PC-3 (cell line): ENCODE data around the gene CACNA1C. TPM values are rescaled to one million over a fixed set of nuclear protein-coding genes. Genes with fewer than 3 reads are reported as not detected.

ENCODE experiments used
- ATAC-seq: fragments of 200-7000 bp; cut with Tn5 transposase; 2 replicates; pipeline ENCODE4 v1.9.1; 2020; ENCODE audit warnings: mild to moderate bottlenecking, moderate library complexity
- BruUV-seq: library from RNA; stranded (reverse); fragments of 400-500 nt; replicated peaks from 2 replicates; lab custom pipeline; 2021; lab: Mats Ljungman, UMichigan
- CTCF ChIA-PET: fragments of 300-600 bp; sonication (Branson Sonifier 250); formaldehyde crosslinking; loops from one replicate; lab custom pipeline; 2022; ENCODE audit warnings: antibody characterized with exemption; lab: Charles Lee
- POLR2A ChIA-PET: fragments of 300-600 bp; sonication (Branson Sonifier 250); formaldehyde crosslinking; loops from one replicate; lab custom pipeline; 2022; ENCODE audit warnings: antibody characterized with exemption; ENCODE audit not compliant: unreplicated experiment; lab: Charles Lee
- DNase-seq: peaks from one replicate; pipeline ENCODE4 v3.0.0-alpha.2; 2015
- H2AFZ ChIP-seq: fragments of 300-600 bp; sonication (generic); 2 replicates; pipeline ENCODE4 v1.6.0; 2016; ENCODE audit warnings: antibody characterized with exemption, low read length
- H3F3A ChIP-seq: fragments of 300-600 bp; sonication (generic); one replicate; pipeline ENCODE4 v1.6.0; 2017; ENCODE audit warnings: antibody characterized with exemption, low read length, control low read depth, mild to moderate bottlenecking; ENCODE audit not compliant: unreplicated experiment
- H3K27ac ChIP-seq: fragments of 300-600 bp; sonication (generic); 2 replicates; pipeline ENCODE4 v1.5.1; 2016; ENCODE audit warnings: mild to moderate bottlenecking, low read length
- H3K27me3 ChIP-seq: fragments of 300-600 bp; sonication (generic); 2 replicates; pipeline ENCODE4 v1.6.1; 2016; ENCODE audit warnings: low read length, mixed read lengths
- H3K36me3 ChIP-seq: fragments of 300-600 bp; sonication (generic); 2 replicates; pipeline ENCODE4 v1.6.1; 2016; ENCODE audit warnings: low read depth, mixed run types, low read length, mixed read lengths
- H3K4me1 ChIP-seq: fragments of 300-600 bp; sonication (generic); 2 replicates; pipeline ENCODE4 v1.5.1; 2016; ENCODE audit warnings: low read length; ENCODE audit not compliant: insufficient read depth
- H3K4me2 ChIP-seq: fragments of 300-600 bp; sonication (generic); 2 replicates; pipeline ENCODE4 v1.6.0; 2016; ENCODE audit warnings: low read length
- H3K4me3 ChIP-seq: fragments of 300-600 bp; sonication (generic); 2 replicates; pipeline ENCODE4 v1.5.1; 2016; ENCODE audit warnings: mild to moderate bottlenecking, low read length, mixed read lengths
- H3K79me2 ChIP-seq: fragments of 300-600 bp; sonication (generic); 2 replicates; pipeline ENCODE4 v1.6.1; 2017; ENCODE audit warnings: low read length, mixed read lengths
- H3K9ac ChIP-seq: fragments of 300-600 bp; sonication (generic); 2 replicates; pipeline ENCODE4 v1.6.0; 2016; ENCODE audit warnings: mild to moderate bottlenecking, low read length
- H3K9me2 ChIP-seq: fragments of 300-600 bp; sonication (generic); replicated peaks from 2 replicates; pipeline ENCODE4 v1.6.1; 2016; ENCODE audit warnings: mixed run types, low read length, mixed read lengths
- H3K9me3 ChIP-seq: fragments of 300-600 bp; sonication (generic); 2 replicates; pipeline ENCODE4 v1.6.1; 2016; ENCODE audit warnings: low read length, mixed read lengths
- H4K20me1 ChIP-seq: fragments of 300-600 bp; sonication (generic); 2 replicates; pipeline ENCODE4 v1.6.1; 2016; ENCODE audit warnings: low read length, mixed read lengths
- EZH2 ChIP-seq: fragments of 300-600 bp; sonication (generic); IDR thresholded peaks from one replicate; pipeline ENCODE4 v1.6.1; 2017; ENCODE audit warnings: antibody characterized with exemption, mild to moderate bottlenecking, low read length; ENCODE audit not compliant: unreplicated experiment
- EZH2phosphoT487 ChIP-seq: fragments of 300-600 bp; sonication (generic); IDR thresholded peaks from 2 replicates; pipeline ENCODE4 v1.6.1; 2018; ENCODE audit warnings: mild to moderate bottlenecking, antibody characterized with exemption, low read length, borderline replicate concordance
- intact Hi-C: fragments of 100-400 bp; cut with micrococcal nuclease; formaldehyde crosslinking; loops from 2 replicates; pipeline ENCODE4 v1.9.0; 2023
- total RNA-seq: library from RNA; depleted of rRNA; stranded (reverse); fragments of >200 nt; gene quantifications from 2 replicates; pipeline ENCODE4 v1.2.3, GENCODE V29; 2014
- TF ChIP-seq, protein P1 (sequence below): fragments of 300-600 bp; sonication (generic); conservative IDR thresholded peaks from 2 replicates; pipeline ENCODE4 v1.5.1; 2017; ENCODE audit warnings: antibody characterized with exemption, low read depth, mild to moderate bottlenecking, low read length

CACNA1C gene
- total RNA-seq, 1 experiment from 2014 or later, result not detected

GRCh38 chr12:2415568-2415944 is 362.8 kb downstream of the CACNA1C start:
- Histone ChIP-seq H3K79me2 (no peaks in the 10 kb centered on the region), H3K27me3 (peaks cover 52% of the 10 kb centered on the region), H3K27ac (no peak overlapping the region), H3K4me2 (no peak overlapping the region), H3K9me2 (no peaks in the 10 kb centered on the region), H3K4me1 (no peaks in the 10 kb centered on the region), H3F3A (no peaks in the 10 kb centered on the region), H4K20me1 (no peaks in the 10 kb centered on the region), H3K4me3 (no peak overlapping the region), H2AFZ (no peak overlapping the region), H3K36me3 (no peaks in the 10 kb centered on the region), H3K9me3 (no peaks in the 10 kb centered on the region), H3K9ac (no peak overlapping the region)
- intact Hi-C loops, result no loop called here
- ChIA-PET CTCF (no interaction called here), POLR2A (no interaction called here)
- TF ChIP-seq EZH2phosphoT487 (no peak), EZH2 (no peak)
- TF ChIP-seq, protein P1, sequence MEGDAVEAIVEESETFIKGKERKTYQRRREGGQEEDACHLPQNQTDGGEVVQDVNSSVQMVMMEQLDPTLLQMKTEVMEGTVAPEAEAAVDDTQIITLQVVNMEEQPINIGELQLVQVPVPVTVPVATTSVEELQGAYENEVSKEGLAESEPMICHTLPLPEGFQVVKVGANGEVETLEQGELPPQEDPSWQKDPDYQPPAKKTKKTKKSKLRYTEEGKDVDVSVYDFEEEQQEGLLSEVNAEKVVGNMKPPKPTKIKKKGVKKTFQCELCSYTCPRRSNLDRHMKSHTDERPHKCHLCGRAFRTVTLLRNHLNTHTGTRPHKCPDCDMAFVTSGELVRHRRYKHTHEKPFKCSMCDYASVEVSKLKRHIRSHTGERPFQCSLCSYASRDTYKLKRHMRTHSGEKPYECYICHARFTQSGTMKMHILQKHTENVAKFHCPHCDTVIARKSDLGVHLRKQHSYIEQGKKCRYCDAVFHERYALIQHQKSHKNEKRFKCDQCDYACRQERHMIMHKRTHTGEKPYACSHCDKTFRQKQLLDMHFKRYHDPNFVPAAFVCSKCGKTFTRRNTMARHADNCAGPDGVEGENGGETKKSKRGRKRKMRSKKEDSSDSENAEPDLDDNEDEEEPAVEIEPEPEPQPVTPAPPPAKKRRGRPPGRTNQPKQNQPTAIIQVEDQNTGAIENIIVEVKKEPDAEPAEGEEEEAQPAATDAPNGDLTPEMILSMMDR, result no peak
- BruUV-seq, result no TSS peak
- ATAC-seq (no peak), DNase-seq (no peak)

DNA sequence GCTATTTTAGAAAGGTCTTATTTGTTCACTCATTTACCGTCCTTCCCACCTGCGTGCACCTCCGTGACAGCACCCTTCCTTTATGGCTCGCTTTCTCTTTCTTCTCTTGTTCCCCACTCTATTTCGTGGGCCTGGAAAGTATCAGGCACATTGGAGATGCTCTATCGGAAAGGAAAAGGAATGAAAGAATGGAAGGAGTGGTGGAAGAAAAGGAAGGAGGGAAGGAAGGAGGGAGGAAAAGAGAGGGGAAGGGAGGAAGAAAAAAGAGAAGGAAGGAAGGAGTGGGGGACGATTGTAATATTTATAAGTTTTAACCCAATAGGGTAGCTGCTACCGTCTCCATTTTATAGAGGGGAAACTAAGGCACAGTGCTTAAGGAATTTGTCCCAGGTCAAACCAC is 363.4 kb downstream of the CACNA1C start:
- Histone ChIP-seq H3F3A (no peaks in the 10 kb centered on the region), H3K9me3 (no peaks in the 10 kb centered on the region), H4K20me1 (no peaks in the 10 kb centered on the region), H3K79me2 (no peaks in the 10 kb centered on the region), H3K27me3 (peaks cover 58% of the 10 kb centered on the region), H2AFZ (no peak overlapping the region), H3K4me2 (no peak overlapping the region), H3K4me1 (no peaks in the 10 kb centered on the region), H3K4me3 (no peak overlapping the region), H3K27ac (no peak overlapping the region), H3K9me2 (no peaks in the 10 kb centered on the region), H3K36me3 (no peaks in the 10 kb centered on the region), H3K9ac (no peak overlapping the region)
- TF ChIP-seq EZH2 (no peak), EZH2phosphoT487 (no peak)
- TF ChIP-seq, protein P1, result no peak
- no peak for ATAC-seq
- no peak for DNase-seq
- no TSS peak for BruUV-seq
- ChIA-PET POLR2A (no interaction called here), CTCF (no interaction called here)
- intact Hi-C loops, result no loop called here

GRCh38 chr12:2417481-2418160 is 364.8 kb downstream of the CACNA1C start:
- H3K4me2 ChIP-seq, result no peak overlapping the region
- DNase-seq (no peak), ATAC-seq (no peak)
- BruUV-seq, result no TSS peak
- H3K9ac ChIP-seq, result no peak overlapping the region
- no peaks in the 10 kb centered on the region for H4K20me1 ChIP-seq
- no peak overlapping the region for H3K4me3 ChIP-seq
- H3K79me2 ChIP-seq, result no peaks in the 10 kb centered on the region
- H3K9me3 ChIP-seq, result no peaks in the 10 kb centered on the region
- CTCF ChIA-PET, result no interaction called here
- H3K4me1 ChIP-seq, result no peaks in the 10 kb centered on the region
- H3F3A ChIP-seq, result no peaks in the 10 kb centered on the region
- POLR2A ChIA-PET, result no interaction called here
- no peaks in the 10 kb centered on the region for H3K36me3 ChIP-seq
- H3K9me2 ChIP-seq, result no peaks in the 10 kb centered on the region
- intact Hi-C loops, result no loop called here
- TF ChIP-seq EZH2phosphoT487 (no peak), EZH2 (no peak)
- TF ChIP-seq, protein P1, result no peak
- H3K27me3 ChIP-seq, result peaks cover 65% of the 10 kb centered on the region
- H2AFZ ChIP-seq, result no peak overlapping the region
- H3K27ac ChIP-seq, result no peak overlapping the region
